ENCODE data around the gene NOXA1. TPM values are rescaled to one million over a fixed set of nuclear protein-coding genes. Genes with fewer than 3 reads are reported as not detected.
"Not testable (repeated sequence)": the region's sequence is repeated elsewhere in the genome, so short reads cannot be mapped to it uniquely, and the experiment has no call there.

The NOXA1 gene
- total RNA-seq, 1 experiment from 2014 or later: 0.92 TPM

- no peak for DNase-seq (ENCODE audit: extremely low read depth, low read depth)
Measured at GRCh38 chr9:137404961-137405567, 18.1 kb upstream of the NOXA1 start.

GRCh38 chr9:137405677-137406081, 17.5 kb upstream of the NOXA1 start:
- DNase-seq (ENCODE audit: extremely low read depth, low read depth): no peak

GRCh38 chr9:137406085-137406760, 17.0 kb upstream of the NOXA1 start:
- no peak for DNase-seq (ENCODE audit: extremely low read depth, low read depth)

- peak; percentile 48 for DNase-seq (ENCODE audit: extremely low read depth, low read depth)
Measured at GRCh38 chr9:137406876-137407589, 16.2 kb upstream of the NOXA1 start.

GRCh38 chr9:137407590-137408300, 15.4 kb upstream of the NOXA1 start:
- no peak for DNase-seq (ENCODE audit: extremely low read depth, low read depth)

GRCh38 chr9:137408651-137409405, 14.4 kb upstream of the NOXA1 start:
- no peak for DNase-seq (ENCODE audit: extremely low read depth, low read depth)

- no peak for DNase-seq (ENCODE audit: extremely low read depth, low read depth)
Measured at GRCh38 chr9:137409515-137409914, 13.7 kb upstream of the NOXA1 start.

- DNase-seq (ENCODE audit: extremely low read depth, low read depth): not testable (repeated sequence)
Measured at GRCh38 chr9:137410236-137410890, 12.8 kb upstream of the NOXA1 start.

GRCh38 chr9:137410891-137411249, 12.3 kb upstream of the NOXA1 start:
- DNase-seq (ENCODE audit: extremely low read depth, low read depth): no peak

GRCh38 chr9:137411260-137411644, 11.9 kb upstream of the NOXA1 start:
- DNase-seq (ENCODE audit: extremely low read depth, low read depth): no peak

- DNase-seq (ENCODE audit: extremely low read depth, low read depth): peak; percentile 69
Measured at GRCh38 chr9:137411645-137412380, 11.4 kb upstream of the NOXA1 start.

GRCh38 chr9:137412431-137412830, 10.8 kb upstream of the NOXA1 start:
- DNase-seq (ENCODE audit: extremely low read depth, low read depth): no peak

- DNase-seq (ENCODE audit: extremely low read depth, low read depth): no peak
Measured at GRCh38 chr9:137415451-137415850, 7.7 kb upstream of the NOXA1 start.

- DNase-seq (ENCODE audit: extremely low read depth, low read depth): no peak
Measured at GRCh38 chr9:137416006-137416562, 7.1 kb upstream of the NOXA1 start.

- no peak for DNase-seq (ENCODE audit: extremely low read depth, low read depth)
Measured at GRCh38 chr9:137416563-137417151, 6.5 kb upstream of the NOXA1 start.

- no peak for DNase-seq (ENCODE audit: extremely low read depth, low read depth)
Measured at GRCh38 chr9:137417161-137418021, 5.8 kb upstream of the NOXA1 start.

GRCh38 chr9:137421838-137422603, 1.2 kb upstream of the NOXA1 start:
- DNase-seq (ENCODE audit: extremely low read depth, low read depth): no peak
